H1 (cell line): Measurements from ENCODE around the gene ATP5PB. TPM values are rescaled to one million over a fixed set of nuclear protein-coding genes. Genes with fewer than 3 reads are reported as not detected.

Source experiments
- CHD1 ChIP-seq: IDR thresholded peaks from 2 replicates; pipeline ENCODE4 v1.6.1; 2012; ENCODE audit warnings: low read depth, low read length, improper control_type of control experiment
- CHD7 ChIP-seq: fragments of 300-600 bp; sonication (generic); IDR thresholded peaks from 2 replicates; pipeline ENCODE4 v1.7.1; 2012; ENCODE audit warnings: low read length, moderate library complexity, mild to moderate bottlenecking, inconsistent platforms; ENCODE audit not compliant: insufficient replicate concordance
- CTCF ChIP-seq, 3 experiments: IDR thresholded peaks; 1 replicate in 2 of 3; 2 replicates in 1 of 3; pipeline versions ENCODE4 v1.5.1 to v1.6.1; 2011; ENCODE audit warnings: low read length in 3 of 3, mild to moderate bottlenecking in 3 of 3, inconsistent platforms in 2 of 3, low read depth in 1 of 3, moderate library complexity in 1 of 3; ENCODE audit not compliant: insufficient read depth in 1 of 3; ENCODE audit errors: control extremely low read depth in 1 of 3
- RFX5 ChIP-seq: IDR thresholded peaks from 2 replicates; pipeline ENCODE4 v1.6.1; 2011; ENCODE audit warnings: low read depth, low read length, improper control_type of control experiment, borderline replicate concordance
- YY1 ChIP-seq: IDR thresholded peaks from 2 replicates; pipeline ENCODE4 v1.6.1; 2011; ENCODE audit warnings: low read depth, mild to moderate bottlenecking, low read length
- polyA plus RNA-seq, 7 experiments: library from polyadenylated mRNA; depleted of rRNA in 3 of 7; stranded (reverse) in 5 of 7; unstranded in 2 of 7; fragments of >200 nt in 5 of 7; fragments of 200-250 nt in 2 of 7; gene quantifications; 1 replicate in 5 of 7; 2 replicates in 1 of 7; 4 replicates in 1 of 7; pipeline versions ENCODE4 v1.2.1 to v1.2.3, GENCODE V29; 2011 to 2013; ENCODE audit warnings: missing spikeins in 2 of 7, mixed read lengths in 2 of 7
- total RNA-seq: library from RNA; stranded (reverse); fragmentation: NEBNext Ultra II Directional; extraction: Animal tissue kit (Norgen Biotek cat#: 25700); gene quantifications from 2 replicates; pipeline ENCODE4 v1.2.1, GENCODE V29; 2021

Gene ATP5PB
- total and polyA plus RNA-seq, 2 of the 8 experiments (the other 6 are each of a cell fraction or from before 2014, with no cell fraction given), result 232 to 262 TPM

- TF ChIP-seq CHD7, result no peak
- TF ChIP-seq CHD1, result no peak
- no peak for TF ChIP-seq CTCF (IDR thresholded peaks at IDR 0.05; ENCODE audit: control extremely low read depth in 1 of 3, insufficient read depth in 1 of 3, low read depth in 1 of 3, low read length in 3 of 3)
- no peak for TF ChIP-seq YY1
- TF ChIP-seq RFX5, result no peak
Observed at GRCh38 chr1:111496398-111496797, 47.1 kb downstream of the ATP5PB start (continued).
